OCI-LY7 (cell line): ENCODE results near the gene OR5M10. TPM values are rescaled to one million over a fixed set of nuclear protein-coding genes. Genes with fewer than 3 reads are reported as not detected.

Experiments
- BruUV-seq: library from RNA; stranded (reverse); fragments of 400-500 nt; replicated peaks from 2 replicates; lab custom pipeline; 2021; lab: Mats Ljungman, UMichigan
- CTCF ChIA-PET: fragments of 300-600 bp; sonication (Branson Sonifier 250); formaldehyde crosslinking; loops from one replicate; lab custom pipeline; 2022; ENCODE audit warnings: antibody characterized with exemption; ENCODE audit not compliant: unreplicated experiment; lab: Charles Lee
- POLR2A ChIA-PET: fragments of 300-600 bp; sonication (Branson Sonifier 250); formaldehyde crosslinking; loops from one replicate; lab custom pipeline; 2022; ENCODE audit warnings: antibody characterized with exemption; lab: Charles Lee
- DNase-seq: peaks from one replicate; pipeline ENCODE4 v3.0.0-alpha.2; 2015; ENCODE audit warnings: low spot score
- H2AFZ ChIP-seq: fragments of 200-600 bp; sonication (generic), shearing (Covaris generic); 2 replicates; pipeline ENCODE4 v1.6.1; 2014; ENCODE audit warnings: mild to moderate bottlenecking, antibody characterized with exemption, low read length, moderate library complexity
- H3K27ac ChIP-seq: fragments of 200-600 bp; sonication (generic); 2 replicates; pipeline ENCODE4 v1.5.1; 2014; ENCODE audit warnings: mixed run types, low read depth, mild to moderate bottlenecking, moderate library complexity, low read length, inconsistent platforms; ENCODE audit not compliant: poor library complexity, severe bottlenecking
- H3K36me3 ChIP-seq: fragments of 200-600 bp; sonication (generic); 2 replicates; pipeline ENCODE4 v1.6.1; 2014; ENCODE audit warnings: mild to moderate bottlenecking, antibody characterized with exemption, low read length, moderate library complexity, mixed read lengths; ENCODE audit not compliant: insufficient read depth
- H3K4me1 ChIP-seq: fragments of 200-600 bp; sonication (generic); 2 replicates; pipeline ENCODE4 v1.5.1; 2014; ENCODE audit warnings: mild to moderate bottlenecking, low read length; ENCODE audit not compliant: insufficient read depth, poor library complexity, severe bottlenecking
- H3K4me2 ChIP-seq: fragments of 200-600 bp; sonication (generic); 2 replicates; pipeline ENCODE4 v1.6.1; 2014; ENCODE audit warnings: mild to moderate bottlenecking, low read length
- H3K4me3 ChIP-seq: fragments of 200-600 bp; sonication (generic); 2 replicates; pipeline ENCODE4 v1.5.1; 2014; ENCODE audit warnings: mild to moderate bottlenecking, low read depth, low read length; ENCODE audit not compliant: poor library complexity, severe bottlenecking
- H3K79me2 ChIP-seq: fragments of 200-600 bp; sonication (generic); 2 replicates; pipeline ENCODE4 v1.6.1; 2016; ENCODE audit warnings: low read depth, mild to moderate bottlenecking, low read length, moderate library complexity, mixed read lengths; ENCODE audit not compliant: insufficient read depth
- H3K9me2 ChIP-seq: fragments of 200-600 bp; sonication (generic); 2 replicates; pipeline ENCODE4 v1.6.1; 2016; ENCODE audit warnings: mild to moderate bottlenecking, low read length, mixed read lengths; ENCODE audit not compliant: insufficient read depth
- H3K9me3 ChIP-seq: fragments of 200-600 bp; sonication (generic); 2 replicates; pipeline ENCODE4 v1.6.1; 2014; ENCODE audit warnings: mild to moderate bottlenecking, mixed run types, low read length, mixed read lengths
- H4K20me1 ChIP-seq: fragments of 200-600 bp; sonication (generic); 2 replicates; pipeline ENCODE4 v1.6.1; 2014; ENCODE audit warnings: mild to moderate bottlenecking, antibody characterized with exemption, low read length, moderate library complexity, mixed read lengths; ENCODE audit not compliant: insufficient read depth
- EZH2phosphoT487 ChIP-seq: fragments of 200-600 bp; sonication (generic); IDR thresholded peaks from 2 replicates; pipeline ENCODE4 v1.6.1; 2018; ENCODE audit warnings: low read depth, borderline replicate concordance, mild to moderate bottlenecking, mixed run types, antibody characterized with exemption, low read length, moderate library complexity, mixed read lengths
- intact Hi-C: fragments of 100-400 bp; cut with micrococcal nuclease; formaldehyde crosslinking; loops from one replicate; pipeline ENCODE4 v1.10.0; 2022; ENCODE audit not compliant: unreplicated experiment
- total RNA-seq, 2 experiments: library from RNA; depleted of rRNA in 1 of 2; stranded (reverse); fragments of >200 nt in 1 of 2; shearing (Covaris generic) in 1 of 2; gene quantifications; 2 replicates each; pipeline ENCODE4 v1.2.3, GENCODE V29; 2014 to 2022
- TF ChIP-seq, protein P1 (sequence below): fragments of 200-600 bp; sonication (generic); conservative IDR thresholded peaks from 2 replicates; pipeline ENCODE4 v1.5.1; 2014; ENCODE audit warnings: mild to moderate bottlenecking, antibody characterized with exemption, low read length, moderate library complexity, mixed read lengths

Gene OR5M10
- total RNA-seq, 2 experiments from 2014 or later = not detected

DNA sequence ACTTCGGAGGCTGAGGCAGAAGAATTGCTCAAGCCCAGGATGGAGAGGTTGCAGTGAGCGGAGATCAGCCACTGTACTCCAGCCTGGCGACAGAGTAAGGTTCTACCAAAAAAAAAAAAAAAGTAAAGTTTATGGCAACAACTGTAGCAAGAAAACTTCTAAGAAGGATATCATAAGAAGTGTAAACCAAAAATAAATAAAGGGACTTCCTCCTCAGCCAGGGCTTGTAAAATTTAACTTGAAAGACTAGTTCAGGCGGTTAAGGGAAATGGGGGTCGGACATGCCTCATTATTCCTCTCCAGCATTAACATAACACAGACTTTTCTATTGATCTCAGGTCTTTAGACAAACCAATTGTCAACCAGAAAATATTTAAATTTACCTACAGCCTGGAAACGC is 32.0 kb downstream of the OR5M10 start:
- no peak for DNase-seq
- intact Hi-C loops = no loop called here
- Histone ChIP-seq H3K4me3 (no peak overlapping the region), H3K4me1 (no peaks in the 10 kb centered on the region), H3K9me3 (no peaks in the 10 kb centered on the region), H3K4me2 (no peak overlapping the region), H3K79me2 (no peaks in the 10 kb centered on the region), H2AFZ (no peak overlapping the region), H3K36me3 (no peaks in the 10 kb centered on the region), H3K27ac (no peak overlapping the region), H4K20me1 (no peaks in the 10 kb centered on the region), H3K9me2 (no peaks in the 10 kb centered on the region)
- ChIA-PET CTCF (no interaction called here), POLR2A (interaction anchor here (0.7 kb wide), 1 partner anchor 131 kb away, joined by 3 read pairs; no protein-coding TSS in a partner anchor)
- no TSS peak for BruUV-seq
- TF ChIP-seq, protein P1, sequence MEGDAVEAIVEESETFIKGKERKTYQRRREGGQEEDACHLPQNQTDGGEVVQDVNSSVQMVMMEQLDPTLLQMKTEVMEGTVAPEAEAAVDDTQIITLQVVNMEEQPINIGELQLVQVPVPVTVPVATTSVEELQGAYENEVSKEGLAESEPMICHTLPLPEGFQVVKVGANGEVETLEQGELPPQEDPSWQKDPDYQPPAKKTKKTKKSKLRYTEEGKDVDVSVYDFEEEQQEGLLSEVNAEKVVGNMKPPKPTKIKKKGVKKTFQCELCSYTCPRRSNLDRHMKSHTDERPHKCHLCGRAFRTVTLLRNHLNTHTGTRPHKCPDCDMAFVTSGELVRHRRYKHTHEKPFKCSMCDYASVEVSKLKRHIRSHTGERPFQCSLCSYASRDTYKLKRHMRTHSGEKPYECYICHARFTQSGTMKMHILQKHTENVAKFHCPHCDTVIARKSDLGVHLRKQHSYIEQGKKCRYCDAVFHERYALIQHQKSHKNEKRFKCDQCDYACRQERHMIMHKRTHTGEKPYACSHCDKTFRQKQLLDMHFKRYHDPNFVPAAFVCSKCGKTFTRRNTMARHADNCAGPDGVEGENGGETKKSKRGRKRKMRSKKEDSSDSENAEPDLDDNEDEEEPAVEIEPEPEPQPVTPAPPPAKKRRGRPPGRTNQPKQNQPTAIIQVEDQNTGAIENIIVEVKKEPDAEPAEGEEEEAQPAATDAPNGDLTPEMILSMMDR = no peak
- TF ChIP-seq EZH2phosphoT487 = no peak

DNA sequence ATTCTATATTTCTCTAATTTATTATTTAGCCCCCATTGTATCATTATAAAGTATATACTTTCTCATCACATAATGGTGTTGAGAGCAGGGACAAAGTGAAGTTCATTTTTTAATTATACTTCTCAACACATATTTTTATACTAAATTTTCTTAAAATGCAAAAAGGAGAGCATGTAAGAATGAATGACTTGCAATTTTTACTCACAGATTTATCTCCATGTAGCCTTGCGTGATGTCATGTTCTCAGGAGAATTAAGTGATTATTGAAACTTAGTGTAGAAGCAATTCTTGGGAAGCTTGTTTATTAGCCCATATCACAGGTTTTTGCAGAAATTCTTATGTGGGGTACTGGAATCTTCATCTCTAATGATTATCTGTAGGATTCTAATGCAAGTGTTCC is 33.8 kb downstream of the OR5M10 start:
- Histone ChIP-seq H3K4me2 (no peak overlapping the region), H3K9me3 (no peaks in the 10 kb centered on the region), H3K4me1 (no peaks in the 10 kb centered on the region), H3K9me2 (no peaks in the 10 kb centered on the region), H2AFZ (no peak overlapping the region), H3K27ac (no peak overlapping the region), H3K36me3 (no peaks in the 10 kb centered on the region), H4K20me1 (no peaks in the 10 kb centered on the region), H3K79me2 (no peaks in the 10 kb centered on the region), H3K4me3 (no peak overlapping the region)
- intact Hi-C loops = no loop called here
- BruUV-seq = no TSS peak
- POLR2A ChIA-PET = no interaction called here
- no peak for TF ChIP-seq EZH2phosphoT487
- TF ChIP-seq, protein P1 = no peak
- DNase-seq = no peak
- CTCF ChIA-PET = no interaction called here

DNA sequence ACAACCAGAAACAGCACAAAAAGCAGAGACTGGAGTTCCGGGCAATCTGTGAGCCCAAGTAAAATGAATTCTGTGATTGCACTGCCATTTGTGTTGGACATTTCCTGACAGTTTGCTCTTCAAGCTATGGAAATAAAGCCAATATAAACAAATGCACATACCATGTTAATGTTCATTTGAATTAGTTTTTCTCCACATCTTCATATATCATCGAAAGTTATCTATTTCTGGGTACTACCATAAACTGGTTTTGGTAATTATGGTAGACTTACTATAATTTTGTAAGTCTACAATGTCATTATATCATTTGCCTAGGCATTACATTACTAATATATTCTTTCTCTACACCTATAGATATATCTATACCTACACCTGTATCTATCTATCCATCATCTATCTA is 34.4 kb downstream of the OR5M10 start, which contains the start of gene OR5M11:
Gene OR5M11, minus strand, starts transcription at position 101 of the 400 bp plus-strand sequence. Its CDS starts 0 bp downstream, at position 101.
- intact Hi-C loops = no loop called here
- H3K4me1 ChIP-seq = no peaks in the 10 kb centered on the region
- no TSS peak for BruUV-seq
- H3K27ac ChIP-seq = no peak within 1 kb of the TSS
- no peaks in the 10 kb centered on the region for H4K20me1 ChIP-seq
- POLR2A ChIA-PET = no interaction called here
- H2AFZ ChIP-seq = no peak within 1 kb of the TSS
- no peaks in the 10 kb centered on the region for H3K9me2 ChIP-seq
- TF ChIP-seq EZH2phosphoT487 = no peak
- TF ChIP-seq, protein P1 = no peak
- no peak for DNase-seq
- H3K79me2 ChIP-seq = no peaks in the 10 kb centered on the region
- CTCF ChIA-PET = no interaction called here
- no peaks in the 10 kb centered on the region for H3K9me3 ChIP-seq
- no peaks in the 10 kb centered on the region for H3K36me3 ChIP-seq
- no peak within 1 kb of the TSS for H3K4me3 ChIP-seq
- no peak within 1 kb of the TSS for H3K4me2 ChIP-seq
